IMR-90 (cell line): ENCODE results near the gene ADGRG3. TPM values are rescaled to one million over a fixed set of nuclear protein-coding genes. Genes with fewer than 3 reads are reported as not detected.

Source experiments
- ATAC-seq: fragments of 200-7000 bp; cut with Tn5 transposase; 2 replicates; pipeline ENCODE4 v1.9.1; 2020; ENCODE audit warnings: low read depth, mild to moderate bottlenecking, moderate library complexity
- BruUV-seq: library from RNA; stranded (reverse); fragments of 400-500 nt; replicated peaks from 2 replicates; lab custom pipeline; 2021; lab: Mats Ljungman, UMichigan
- CTCF ChIA-PET: fragments of 300-600 bp; formaldehyde crosslinking; extraction: SDS; loops from one replicate; lab custom pipeline; 2021; ENCODE audit warnings: antibody characterized with exemption; lab: Yijun Ruan, JAX
- POLR2A ChIA-PET: fragments of 300-600 bp; sonication (Branson Sonifier 250); formaldehyde crosslinking; loops from one replicate; lab custom pipeline; 2022; ENCODE audit warnings: antibody characterized with exemption; ENCODE audit not compliant: unreplicated experiment; lab: Charles Lee
- DNase-seq: peaks from one replicate; pipeline ENCODE4 v3.0.0; 2013
- H2AFZ ChIP-seq: replicated peaks from 2 replicates; pipeline ENCODE3; 2013; ENCODE audit warnings: low read length, mild to moderate bottlenecking; ENCODE audit not compliant: poor library complexity
- H2AK5ac ChIP-seq: 2 replicates; pipeline ENCODE4 v1.6.1; 2013; ENCODE audit warnings: low read depth, low read length, inconsistent platforms
- H2AK9ac ChIP-seq: replicated peaks from 2 replicates; pipeline ENCODE3; 2013; ENCODE audit warnings: mild to moderate bottlenecking, low read depth, low read length, moderate library complexity; ENCODE audit not compliant: poor library complexity
- H2BK120ac ChIP-seq: 2 replicates; pipeline ENCODE4 v1.6.1; 2013; ENCODE audit warnings: low read depth, low read length, inconsistent platforms
- H2BK15ac ChIP-seq: 3 replicates; pipeline ENCODE4 v1.6.1; 2013; ENCODE audit warnings: low read depth, low read length, inconsistent platforms
- H2BK20ac ChIP-seq: 2 replicates; pipeline ENCODE4 v1.6.1; 2013; ENCODE audit warnings: low read depth, mild to moderate bottlenecking, inconsistent platforms, low read length, moderate library complexity
- H2BK5ac ChIP-seq: 2 replicates; pipeline ENCODE4 v1.6.1; 2013; ENCODE audit warnings: mild to moderate bottlenecking, low read depth, low read length, inconsistent platforms; ENCODE audit not compliant: poor library complexity, severe bottlenecking
- H3K14ac ChIP-seq: replicated peaks from 2 replicates; pipeline ENCODE4 v1.6.1; 2013; ENCODE audit warnings: low read depth, low read length, inconsistent platforms
- H3K18ac ChIP-seq: 2 replicates; pipeline ENCODE4 v1.6.1; 2013; ENCODE audit warnings: low read depth, low read length, control low read depth
- H3K23ac ChIP-seq: 2 replicates; pipeline ENCODE4 v1.6.1; 2013; ENCODE audit warnings: low read depth, low read length, inconsistent platforms
- H3K27ac ChIP-seq: 2 replicates; pipeline ENCODE4 v1.5.1; 2013; ENCODE audit warnings: mild to moderate bottlenecking, control low read depth, low read length; ENCODE audit not compliant: insufficient read depth
- H3K27me3 ChIP-seq: 2 replicates; pipeline ENCODE4 v1.6.1; 2013; ENCODE audit warnings: low read length; ENCODE audit not compliant: control insufficient read depth, insufficient read depth
- H3K36me3 ChIP-seq: 2 replicates; pipeline ENCODE4 v1.6.1; 2013; ENCODE audit warnings: low read length, mixed read lengths; ENCODE audit not compliant: control insufficient read depth, insufficient read depth
- H3K4ac ChIP-seq: 2 replicates; pipeline ENCODE4 v1.6.1; 2013; ENCODE audit warnings: low read depth, low read length, inconsistent platforms
- H3K4me1 ChIP-seq: 2 replicates; pipeline ENCODE4 v1.6.1; 2013; ENCODE audit warnings: low read length, mixed read lengths; ENCODE audit not compliant: control insufficient read depth, insufficient read depth
- H3K4me2 ChIP-seq: 2 replicates; pipeline ENCODE4 v1.6.1; 2013; ENCODE audit warnings: low read depth, mild to moderate bottlenecking, control low read depth, low read length, moderate library complexity
- H3K4me3 ChIP-seq: 2 replicates; pipeline ENCODE4 v1.5.1; 2013; ENCODE audit warnings: low read depth, mild to moderate bottlenecking, control low read depth, low read length, moderate library complexity; ENCODE audit not compliant: insufficient read depth
- H3K56ac ChIP-seq: 2 replicates; pipeline ENCODE4 v1.6.1; 2013; ENCODE audit warnings: low read length, inconsistent platforms; ENCODE audit not compliant: insufficient read depth; ENCODE audit errors: extremely low read depth
- H3K79me1 ChIP-seq, 2 experiments: 2 replicates each; pipeline ENCODE4 v1.6.1; 2013; ENCODE audit warnings: low read length in 2 of 2, inconsistent platforms in 1 of 2, low read depth in 1 of 2
- H3K9ac ChIP-seq: 2 replicates; pipeline ENCODE4 v1.6.1; 2013; ENCODE audit warnings: low read depth, low read length, control low read depth
- H3K9me1 ChIP-seq: 2 replicates; pipeline ENCODE4 v1.6.1; 2013; ENCODE audit warnings: low read length, inconsistent platforms; ENCODE audit not compliant: insufficient read depth
- H3K9me3 ChIP-seq: 2 replicates; pipeline ENCODE4 v1.6.1; 2013; ENCODE audit warnings: low read length; ENCODE audit not compliant: control insufficient read depth, insufficient read depth
- H4K20me1 ChIP-seq: 2 replicates; pipeline ENCODE4 v1.6.1; 2013; ENCODE audit warnings: low read length, inconsistent platforms; ENCODE audit not compliant: insufficient read depth
- H4K5ac ChIP-seq: 2 replicates; pipeline ENCODE4 v1.6.1; 2013; ENCODE audit warnings: mild to moderate bottlenecking, low read depth, low read length, control low read depth
- H4K8ac ChIP-seq, 2 experiments: 2 replicates each; pipeline ENCODE4 v1.6.1; 2013; ENCODE audit warnings: low read depth in 2 of 2, low read length in 2 of 2, control low read depth in 1 of 2, inconsistent platforms in 1 of 2
- H4K91ac ChIP-seq: 2 replicates; pipeline ENCODE4 v1.6.1; 2013; ENCODE audit warnings: low read depth, low read length, inconsistent platforms; ENCODE audit not compliant: insufficient read depth
- POLR2A ChIP-seq: IDR thresholded peaks from 2 replicates; pipeline ENCODE4 v1.6.1; 2012; ENCODE audit warnings: mild to moderate bottlenecking, low read depth, low read length
- WGBS, 2 experiments: methylation state at CpG; one replicate each; pipeline versions ENCODE4 v1.1.5 to v1.1.7; 2013; ENCODE audit warnings: missing lambda C conversion rate in 2 of 2; ENCODE audit not compliant: insufficient read length in 1 of 2; ENCODE audit errors: extremely low coverage in 2 of 2; 5-methylcytosine and 5-hydroxymethylcytosine counted together
- dilution Hi-C: fragments of 300-500 bp; cut with HindIII; formaldehyde crosslinking; loops from one replicate; pipeline ENCODE4 v1.14.3; 2018; ENCODE audit warnings: low sequenced_read_pairs; ENCODE audit not compliant: unreplicated experiment
- in situ Hi-C: fragments of 300-500 bp; cut with MboI; formaldehyde crosslinking; loops from 3 replicates; pipeline ENCODE4 v1.14.3; 2019; ENCODE audit warnings: low sequenced_read_pairs, inconsistent platforms, mixed read lengths
- intact Hi-C: fragments of 100-400 bp; cut with micrococcal nuclease; formaldehyde crosslinking; loops from 2 replicates; pipeline ENCODE4 v1.10.0; 2022
- polyA plus RNA-seq, 3 experiments: library from polyadenylated mRNA; depleted of rRNA; stranded (reverse); fragments of >200 nt; gene quantifications; 2 replicates each; pipeline ENCODE4 v1.2.3, GENCODE V29; 2012; ENCODE audit warnings: low replicate concordance in 1 of 3
- total RNA-seq: library from RNA; depleted of rRNA; stranded (reverse); fragments of >200 nt; gene quantifications from 2 replicates; pipeline ENCODE4 v1.2.3, GENCODE V29; 2012

ADGRG3 gene
- total and polyA plus RNA-seq, 2 of the 4 experiments (the other 2 are of a cell fraction): not detected

GRCh38 chr16:57730771-57731730 lies 62.9 kb downstream of the ADGRG3 start:
- no peak overlapping the region for H3K4me3 ChIP-seq
- H3K27me3 ChIP-seq: peaks cover 2% of the 10 kb centered on the region
- no peak overlapping the region for H4K91ac ChIP-seq
- no peaks in the 10 kb centered on the region for H4K20me1 ChIP-seq
- 89% methylated on average over 7 of the region's 13 CpGs; no CpG with 5 or more reads in 1 of the 2 experiments for WGBS, 2 experiments
- H3K4ac ChIP-seq: no peak overlapping the region
- ATAC-seq (no peak), DNase-seq (no peak)
- no peak overlapping the region for H3K23ac ChIP-seq
- no peak overlapping the region for H3K56ac ChIP-seq
- in situ Hi-C loops (no loop called here), intact Hi-C loops (no loop called here), dilution Hi-C loops (no loop called here)
- no peak overlapping the region for H2BK15ac ChIP-seq
- TF ChIP-seq POLR2A: no peak
- H3K9me1 ChIP-seq: no peaks in the 10 kb centered on the region
- no TSS peak for BruUV-seq
- no peak overlapping the region for H2BK120ac ChIP-seq
- H2BK20ac ChIP-seq: no peak overlapping the region
- H3K4me1 ChIP-seq: 0 out of 2 replicates have a peak, but pooled peaks cover 2% of the 10 kb centered on the region
- no peak overlapping the region for H4K8ac ChIP-seq
- H3K9me3 ChIP-seq: no peaks in the 10 kb centered on the region
- H2AFZ ChIP-seq: no peak overlapping the region
- H2AK5ac ChIP-seq: no peak overlapping the region
- peaks cover 0 to 10% of the 10 kb centered on the region in 2 experiments; a peak in 2 of 4 replicates for H3K79me1 ChIP-seq
- H3K27ac ChIP-seq: no peak overlapping the region
- H2BK5ac ChIP-seq: no peak overlapping the region
- H3K9ac ChIP-seq: no peak overlapping the region
- no peak overlapping the region for H4K5ac ChIP-seq
- H3K4me2 ChIP-seq: no peak overlapping the region
- ChIA-PET POLR2A (no interaction called here), CTCF (interaction anchor here (0.6 to 0.9 kb wide), 2 partner anchors 82 to 145 kb away, joined by 3 read pairs; no protein-coding TSS in a partner anchor)
- no peak overlapping the region for H3K14ac ChIP-seq
- no peak overlapping the region for H3K18ac ChIP-seq
- H3K36me3 ChIP-seq: no peaks in the 10 kb centered on the region
- H2AK9ac ChIP-seq: no peak overlapping the region
